ENCODE measurements around the gene CEP112.
A peak's percentile ranks its signal among the peaks of the same experiment; 100 is the strongest.
"Not testable (repeated sequence)": the region's sequence is repeated elsewhere in the genome, so short reads cannot be mapped to it uniquely, and the experiment has no call there.

The CEP112 gene

GRCh38 chr17:65690626-65691310 is 501.2 kb downstream of the CEP112 start:
- TF ChIP-seq, protein P1, sequence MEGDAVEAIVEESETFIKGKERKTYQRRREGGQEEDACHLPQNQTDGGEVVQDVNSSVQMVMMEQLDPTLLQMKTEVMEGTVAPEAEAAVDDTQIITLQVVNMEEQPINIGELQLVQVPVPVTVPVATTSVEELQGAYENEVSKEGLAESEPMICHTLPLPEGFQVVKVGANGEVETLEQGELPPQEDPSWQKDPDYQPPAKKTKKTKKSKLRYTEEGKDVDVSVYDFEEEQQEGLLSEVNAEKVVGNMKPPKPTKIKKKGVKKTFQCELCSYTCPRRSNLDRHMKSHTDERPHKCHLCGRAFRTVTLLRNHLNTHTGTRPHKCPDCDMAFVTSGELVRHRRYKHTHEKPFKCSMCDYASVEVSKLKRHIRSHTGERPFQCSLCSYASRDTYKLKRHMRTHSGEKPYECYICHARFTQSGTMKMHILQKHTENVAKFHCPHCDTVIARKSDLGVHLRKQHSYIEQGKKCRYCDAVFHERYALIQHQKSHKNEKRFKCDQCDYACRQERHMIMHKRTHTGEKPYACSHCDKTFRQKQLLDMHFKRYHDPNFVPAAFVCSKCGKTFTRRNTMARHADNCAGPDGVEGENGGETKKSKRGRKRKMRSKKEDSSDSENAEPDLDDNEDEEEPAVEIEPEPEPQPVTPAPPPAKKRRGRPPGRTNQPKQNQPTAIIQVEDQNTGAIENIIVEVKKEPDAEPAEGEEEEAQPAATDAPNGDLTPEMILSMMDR (conservative IDR thresholded peaks at IDR 0.05; ENCODE audit: low read depth, low read length): no peak

GRCh38 chr17:65688307-65688706 is 503.6 kb downstream of the CEP112 start:
- H3K4me3 ChIP-seq (ENCODE audit: low read depth, low read length): no peak overlapping the region
- no peak for DNase-seq (ENCODE audit: low read depth)
- TF ChIP-seq, protein P1 (conservative IDR thresholded peaks at IDR 0.05; ENCODE audit: low read depth, low read length): no peak

More at GRCh38 chr17:65690626-65691310, 501.2 kb downstream of the CEP112 start:
- no peak overlapping the region for H3K4me3 ChIP-seq (ENCODE audit: low read depth, low read length)
- no peak for DNase-seq (ENCODE audit: low read depth)

DNA sequence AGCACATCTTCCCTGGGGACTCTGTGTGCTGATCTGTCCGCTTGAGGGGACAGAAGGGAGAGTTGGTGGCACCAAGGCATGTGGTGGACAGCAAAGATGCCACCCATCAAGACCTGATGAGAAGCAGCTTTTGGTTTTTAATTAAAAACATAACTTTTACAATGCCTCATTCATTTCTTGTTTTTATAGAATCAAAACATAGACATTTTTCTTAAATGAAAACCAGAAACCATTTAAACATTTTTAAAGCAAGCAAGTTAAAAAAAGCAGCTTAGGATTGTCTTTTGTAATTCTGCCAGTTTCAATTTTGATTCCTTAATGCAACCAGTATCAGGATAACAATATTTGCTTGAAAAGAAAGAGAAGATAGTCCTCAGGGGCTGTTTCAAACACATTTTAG is 506.8 kb downstream of the CEP112 start:
- no peak overlapping the region for H3K4me3 ChIP-seq (ENCODE audit: low read depth, low read length)
- TF ChIP-seq, protein P1 (conservative IDR thresholded peaks at IDR 0.05; ENCODE audit: low read depth, low read length): no peak
- no peak for DNase-seq (ENCODE audit: low read depth)

GRCh38 chr17:65684631-65685030 is 507.3 kb downstream of the CEP112 start:
- TF ChIP-seq, protein P1 (conservative IDR thresholded peaks at IDR 0.05; ENCODE audit: low read depth, low read length): no peak
- no peak overlapping the region for H3K4me3 ChIP-seq (ENCODE audit: low read depth, low read length)
- DNase-seq (ENCODE audit: low read depth): peak; percentile 10

DNA sequence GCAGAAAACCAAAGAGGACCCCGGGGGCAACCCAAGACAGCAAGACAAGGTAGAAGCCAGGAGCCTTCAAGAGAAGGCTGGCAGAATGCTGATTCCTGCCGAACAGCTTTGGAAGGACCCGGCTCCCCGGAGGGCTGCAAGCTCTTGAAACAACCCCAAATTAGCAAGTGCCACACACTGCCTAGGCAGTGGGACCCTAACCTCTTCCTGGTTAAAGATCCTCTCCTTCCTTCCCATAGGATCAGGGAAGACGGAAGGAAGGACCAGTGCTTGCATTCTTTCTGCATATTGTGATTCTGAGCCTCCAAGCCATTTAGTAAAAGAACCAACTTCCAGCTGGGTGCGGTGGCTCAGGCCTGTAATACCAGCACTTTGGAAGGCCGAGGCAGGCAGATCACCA is 508.5 kb downstream of the CEP112 start:
- no peak for DNase-seq (ENCODE audit: low read depth)
- no peak overlapping the region for H3K4me3 ChIP-seq (ENCODE audit: low read depth, low read length)
- TF ChIP-seq, protein P1 (conservative IDR thresholded peaks at IDR 0.05; ENCODE audit: low read depth, low read length): no peak

DNA sequence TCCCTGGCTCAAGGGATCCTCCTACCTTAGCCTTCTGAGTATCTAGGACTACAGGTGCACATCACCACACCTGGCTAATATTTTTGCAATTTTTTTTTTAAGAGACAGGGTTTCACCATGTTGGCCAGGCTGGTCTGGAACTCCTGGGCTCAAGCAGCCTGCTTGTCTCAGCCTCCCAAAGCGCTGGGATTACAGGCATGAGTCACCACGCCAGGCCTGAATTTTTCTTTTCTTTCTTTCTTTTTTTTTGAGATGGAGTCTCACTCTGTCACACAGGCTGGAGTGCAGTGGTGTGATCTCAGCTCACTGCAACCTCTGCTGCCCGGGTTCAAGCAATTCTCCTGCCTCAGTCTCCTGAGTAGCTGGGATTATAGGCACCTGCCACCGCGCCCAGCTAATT is 510.2 kb downstream of the CEP112 start:
- not testable (repeated sequence) for H3K4me3 ChIP-seq (ENCODE audit: low read depth, low read length); DNase-seq (ENCODE audit: low read depth)

DNA sequence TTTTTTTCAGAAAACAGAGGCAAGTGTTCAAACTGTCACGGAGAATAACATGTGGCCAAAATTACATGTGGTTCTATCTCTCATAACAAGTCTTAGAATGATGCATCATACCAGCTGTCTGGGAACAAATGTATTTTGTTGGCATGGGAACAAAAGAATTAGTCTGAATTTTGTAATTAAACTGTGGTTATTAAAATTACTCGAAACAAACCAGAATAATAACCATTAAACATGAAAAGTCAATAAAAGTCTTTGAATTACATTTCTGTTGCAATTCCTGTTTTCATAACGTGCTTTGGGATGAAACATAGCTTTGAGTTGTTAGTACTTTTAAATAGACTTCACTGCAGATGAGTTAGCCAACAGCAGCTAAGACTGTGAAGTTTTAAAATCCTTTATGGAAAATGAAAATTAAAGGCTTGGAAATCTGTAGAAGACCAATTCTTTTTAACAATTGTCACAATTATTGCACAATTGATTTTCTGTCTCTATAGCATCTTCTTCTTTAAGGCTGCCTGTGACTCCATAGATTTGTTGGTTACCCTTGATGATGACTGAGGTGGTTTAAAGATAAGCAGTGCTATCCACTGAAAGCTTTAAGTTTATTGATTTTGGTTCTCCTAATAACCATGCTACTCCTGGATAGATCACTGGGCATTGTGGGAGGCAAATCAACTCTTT is 512.6 kb downstream of the CEP112 start:
- no peak overlapping the region for H3K4me3 ChIP-seq (ENCODE audit: low read depth, low read length)
- TF ChIP-seq, protein P1 (conservative IDR thresholded peaks at IDR 0.05; ENCODE audit: low read depth, low read length): no peak
- DNase-seq (ENCODE audit: low read depth): no peak
